Endothelial cell of umbilical vein (primary cell): ENCODE data around the gene SMIM10L2A. TPM values are rescaled to one million over a fixed set of nuclear protein-coding genes. Genes with fewer than 3 reads are reported as not detected.

Experiments
- BruUV-seq: library from RNA; stranded (reverse); fragments of 400-500 nt; replicated peaks from 2 replicates; lab custom pipeline; 2021; lab: Mats Ljungman, UMichigan
- CTCF ChIA-PET: fragments of 300-600, 350-600 bp; sonication (Branson Sonifier 250); formaldehyde crosslinking; loops from one replicate; lab custom pipeline; 2021; ENCODE audit warnings: antibody characterized with exemption, inconsistent platforms; lab: Charles Lee
- POLR2A ChIA-PET: fragments of 300-600, 350-600 bp; sonication (Branson Sonifier 250); formaldehyde crosslinking; loops from one replicate; lab custom pipeline; 2021; ENCODE audit warnings: antibody characterized with exemption, inconsistent platforms; lab: Charles Lee
- DNase-seq: peaks from one replicate; pipeline ENCODE4 v3.0.0-alpha.2; 2011; ENCODE audit warnings: low read depth, low spot score
- FAIRE-seq: peaks from 2 replicates; lab custom pipeline; 2011; peaks lifted over from hg19 to GRCh38; lab: Jason Lieb, UNC
- H2AFZ ChIP-seq: 2 replicates; pipeline ENCODE4 v1.6.0; 2012; ENCODE audit warnings: low read depth, low read length, control low read depth, inconsistent platforms
- H3K27ac ChIP-seq: 2 replicates; pipeline ENCODE4 v1.5.1; 2011; ENCODE audit warnings: low read depth, mild to moderate bottlenecking, control low read depth, low read length, moderate library complexity; ENCODE audit not compliant: insufficient read depth
- H3K27me3 ChIP-seq, 2 experiments: 2 replicates each; pipeline versions ENCODE4 v1.6.0 to v1.6.1; 2011; ENCODE audit warnings: low read length in 2 of 2, mixed read lengths in 1 of 2; ENCODE audit not compliant: control insufficient read depth in 2 of 2, insufficient read depth in 2 of 2
- H3K36me3 ChIP-seq, 2 experiments: 2 replicates in 1 of 2; 3 replicates in 1 of 2; pipeline ENCODE4 v1.5.1; 2011; ENCODE audit warnings: low read length in 2 of 2, mild to moderate bottlenecking in 1 of 2, moderate library complexity in 1 of 2; ENCODE audit not compliant: control insufficient read depth in 2 of 2, insufficient read depth in 2 of 2; ENCODE audit errors: extremely low read depth in 1 of 2
- H3K4me1 ChIP-seq: 3 replicates; pipeline ENCODE4 v1.5.1; 2011; ENCODE audit warnings: mild to moderate bottlenecking, low read length; ENCODE audit not compliant: control insufficient read depth, insufficient read depth; ENCODE audit errors: extremely low read depth
- H3K4me2 ChIP-seq: 2 replicates; pipeline ENCODE4 v1.6.1; 2011; ENCODE audit warnings: low read length, control low read depth, mixed read lengths; ENCODE audit not compliant: insufficient read depth
- H3K4me3 ChIP-seq, 3 experiments: fragments of 200-600 bp in 1 of 3; sonication (generic), shearing (Covaris generic) in 1 of 3; replicated peaks in 1 of 3; 2 replicates each; pipeline ENCODE4 v1.5.1; 2011 to 2016; ENCODE audit warnings: control low read depth in 3 of 3, low read length in 3 of 3, mild to moderate bottlenecking in 2 of 3, inconsistent platforms in 1 of 3, low read depth in 1 of 3, moderate library complexity in 1 of 3; ENCODE audit not compliant: insufficient read depth in 1 of 3
- H3K79me2 ChIP-seq: 2 replicates; pipeline ENCODE4 v1.6.0; 2012; ENCODE audit warnings: low read length, inconsistent platforms; ENCODE audit not compliant: control insufficient read depth, insufficient read depth
- H3K9ac ChIP-seq: replicated peaks from 2 replicates; pipeline ENCODE3; 2011; ENCODE audit warnings: low read length, control low read depth; ENCODE audit not compliant: insufficient read depth; ENCODE audit errors: extremely low read depth
- H3K9me1 ChIP-seq: replicated peaks from 3 replicates; pipeline ENCODE4 v1.6.0; 2011; ENCODE audit warnings: mild to moderate bottlenecking, low read length; ENCODE audit not compliant: control insufficient read depth, insufficient read depth; ENCODE audit errors: extremely low read depth
- H3K9me3 ChIP-seq: replicated peaks from 2 replicates; pipeline ENCODE4 v1.5.1; 2012; ENCODE audit warnings: low read length, inconsistent platforms; ENCODE audit not compliant: control insufficient read depth, insufficient read depth
- H4K20me1 ChIP-seq: replicated peaks from 2 replicates; pipeline ENCODE3; 2011; ENCODE audit warnings: mild to moderate bottlenecking, low read length; ENCODE audit not compliant: control insufficient read depth, insufficient read depth; ENCODE audit errors: extremely low read depth
- CTCF ChIP-seq, 2 donors: IDR thresholded peaks; 1 replicate in 1 of 2; 2 replicates in 1 of 2; pipeline ENCODE4 v1.5.1; 2011; ENCODE audit warnings: low read length in 2 of 2, mild to moderate bottlenecking in 2 of 2, moderate library complexity in 2 of 2, control low read depth in 1 of 2, inconsistent platforms in 1 of 2, low read depth in 1 of 2; ENCODE audit not compliant: insufficient read depth in 1 of 2; ENCODE audit errors: extremely low read depth in 1 of 2
- EZH2 ChIP-seq: IDR thresholded peaks from 2 replicates; pipeline ENCODE4 v1.6.1; 2012; ENCODE audit warnings: borderline replicate concordance, low read depth, mild to moderate bottlenecking, moderate library complexity, low read length, inconsistent platforms; ENCODE audit not compliant: severe bottlenecking
- FOS ChIP-seq: IDR thresholded peaks from 2 replicates; pipeline ENCODE4 v1.6.1; 2011; ENCODE audit warnings: mild to moderate bottlenecking, low read length, moderate library complexity, borderline replicate concordance; ENCODE audit not compliant: insufficient read depth
- GATA2 ChIP-seq: IDR thresholded peaks from 2 replicates; pipeline ENCODE4 v1.7.0; 2011; ENCODE audit warnings: low read depth, mild to moderate bottlenecking, moderate library complexity, mixed read lengths, low read length; ENCODE audit not compliant: insufficient read length, insufficient read depth
- JUN ChIP-seq: IDR thresholded peaks from 2 replicates; pipeline ENCODE4 v1.6.1; 2011; ENCODE audit warnings: borderline replicate concordance, low read depth; ENCODE audit not compliant: insufficient read length, insufficient read depth
- MAX ChIP-seq: IDR thresholded peaks from 2 replicates; pipeline ENCODE4 v1.6.1; 2011; ENCODE audit not compliant: insufficient read depth, insufficient read length
- MYC ChIP-seq: IDR thresholded peaks from one replicate; pipeline ENCODE4 v1.6.1; 2011; ENCODE audit warnings: mild to moderate bottlenecking, low read depth, low read length
- POLR2A ChIP-seq: IDR thresholded peaks from 2 replicates; pipeline ENCODE4 v1.6.1; 2012; ENCODE audit warnings: low read depth, mild to moderate bottlenecking, control low read depth, low read length
- POLR2AphosphoS5 ChIP-seq: IDR thresholded peaks from 2 replicates; pipeline ENCODE4 v1.6.1; 2012; ENCODE audit warnings: low read depth, mild to moderate bottlenecking, control low read depth, low read length, moderate library complexity; ENCODE audit not compliant: insufficient read depth
- dilution Hi-C: fragments of 300-500 bp; cut with MboI; formaldehyde crosslinking; loops from one replicate; pipeline ENCODE4 v1.15.0; 2019; ENCODE audit warnings: low sequenced_read_pairs; ENCODE audit not compliant: extremely low pct_ligation_motif_present
- intact Hi-C: fragments of 100-400 bp; cut with micrococcal nuclease; formaldehyde crosslinking; loops from one replicate; pipeline ENCODE4 v1.10.0; 2022
- polyA plus RNA-seq, 4 experiments: library from polyadenylated mRNA; depleted of rRNA in 3 of 4; stranded (reverse) in 3 of 4; unstranded in 1 of 4; fragments of >200 nt; gene quantifications; 2 replicates each; pipeline versions ENCODE4 v1.2.1 to v1.2.3, GENCODE V29; 2011 to 2012; ENCODE audit warnings: missing spikeins in 1 of 4
- total RNA-seq: library from RNA; stranded (reverse); gene quantifications from 2 replicates; pipeline ENCODE4 v1.2.3, GENCODE V29; 2021

Gene SMIM10L2A
- total and polyA plus RNA-seq, 2 donors (not counting 3 experiments of a cell fraction or from before 2014, with no cell fraction given) = 0.10 to 0.24 TPM

GRCh38 chrX:135432881-135433521 lies 11.3 kb downstream of the SMIM10L2A start:
- Histone ChIP-seq H3K9ac (no peak overlapping the region), H3K79me2 (no peaks in the 10 kb centered on the region), H3K27me3 (no peaks in the 10 kb centered on the region), H3K27ac (no peak overlapping the region), H3K9me3 (no peaks in the 10 kb centered on the region), H3K4me3 (no peak overlapping the region), H3K36me3 (no peaks in the 10 kb centered on the region), H3K4me1 (no peaks in the 10 kb centered on the region), H3K9me1 (no peaks in the 10 kb centered on the region), H4K20me1 (no peaks in the 10 kb centered on the region), H2AFZ (no peak overlapping the region), H3K4me2 (no peak overlapping the region)
- dilution Hi-C loops = no loop called here
- intact Hi-C loops = no loop called here
- TF ChIP-seq POLR2A = no peak
- no peak for TF ChIP-seq JUN
- FAIRE-seq (no peak), DNase-seq (no peak)
- CTCF ChIA-PET = interaction anchor here (1.1 kb wide), 1 partner anchor 247 kb away, joined by 3 read pairs; no protein-coding TSS in a partner anchor
- BruUV-seq = no TSS peak
- POLR2A ChIA-PET = no interaction called here

- Histone ChIP-seq H3K79me2 (no peaks in the 10 kb centered on the region), H3K4me2 (no peak overlapping the region), H3K9ac (no peak overlapping the region), H3K27ac (no peak overlapping the region), H3K36me3 (no peaks in the 10 kb centered on the region), H3K4me1 (no peaks in the 10 kb centered on the region), H2AFZ (no peak overlapping the region), H3K9me1 (no peaks in the 10 kb centered on the region), H3K9me3 (no peaks in the 10 kb centered on the region), H3K4me3 (no peak overlapping the region), H4K20me1 (no peaks in the 10 kb centered on the region), H3K27me3 (no peaks in the 10 kb centered on the region)
- POLR2A ChIA-PET = no interaction called here
- intact Hi-C loops = no loop called here
- FAIRE-seq (no peak), DNase-seq (no peak)
- dilution Hi-C loops = no loop called here
- CTCF ChIA-PET = interaction anchor here (1.1 to 1.3 kb wide), 2 partner anchors 248 to 322 kb away, joined by 3 read pairs; no protein-coding TSS in a partner anchor
- BruUV-seq = no TSS peak
- TF ChIP-seq POLR2A (no peak), MYC (no peak), MAX (no peak), CTCF (IDR thresholded peaks at IDR 0.05; ENCODE audit: extremely low read depth in 1 of 2, insufficient read depth in 1 of 2, low read depth in 1 of 2, low read length in 2 of 2) (no peak), POLR2AphosphoS5 (no peak), JUN (no peak), FOS (no peak), GATA2 (no peak), EZH2 (no peak)
These were observed 11.9 kb downstream of the SMIM10L2A start for GRCh38 chrX:135433531-135434257.
